Endothelial cell of umbilical vein (primary cell): ENCODE measurements around the gene SERPINB11. TPM values are rescaled to one million over a fixed set of nuclear protein-coding genes. Genes with fewer than 3 reads are reported as not detected.

ENCODE experiments used
- polyA plus RNA-seq, 4 experiments: library from polyadenylated mRNA; depleted of rRNA in 3 of 4; stranded (reverse) in 3 of 4; unstranded in 1 of 4; fragments of >200 nt; gene quantifications; 2 replicates each; pipeline versions ENCODE4 v1.2.1 to v1.2.3, GENCODE V29; 2011 to 2012; ENCODE audit warnings: missing spikeins in 1 of 4
- total RNA-seq: library from RNA; stranded (reverse); gene quantifications from 2 replicates; pipeline ENCODE4 v1.2.3, GENCODE V29; 2021

The SERPINB11 gene
- total and polyA plus RNA-seq, 2 donors (not counting 3 experiments of a cell fraction or from before 2014, with no cell fraction given): not detected

Other genes with a start within 250 kb of the SERPINB11 start
- gene SERPINB5, start 226.0 kb upstream of the SERPINB11 start, total RNA-seq: not detected in 2 replicates
- not detected in 2 replicates for gene SERPINB5, start 226.0 kb upstream of the SERPINB11 start, polyA plus RNA-seq
- gene SERPINB12, start 160.6 kb upstream of the SERPINB11 start, total RNA-seq: not detected in 2 replicates
- gene SERPINB12, start 160.6 kb upstream of the SERPINB11 start, polyA plus RNA-seq: not detected in 2 replicates
- gene SERPINB13, start 115.6 kb upstream of the SERPINB11 start, total RNA-seq: not detected in 2 replicates
- not detected in 2 replicates for gene SERPINB13, start 115.6 kb upstream of the SERPINB11 start, polyA plus RNA-seq
- gene SERPINB4, start 58.7 kb upstream of the SERPINB11 start, total RNA-seq: not detected in 2 replicates
- gene SERPINB4, start 58.7 kb upstream of the SERPINB11 start, polyA plus RNA-seq: not detected in 2 replicates
- gene SERPINB3, start 41.1 kb upstream of the SERPINB11 start, total RNA-seq: not detected in 2 replicates
- not detected in 2 replicates for gene SERPINB3, start 41.1 kb upstream of the SERPINB11 start, polyA plus RNA-seq
- gene SERPINB7, start 72.5 kb downstream of the SERPINB11 start, total RNA-seq: not detected in 2 replicates
- not detected in 2 replicates for gene SERPINB7, start 72.5 kb downstream of the SERPINB11 start, polyA plus RNA-seq
- 0.24 and 0.39 TPM in 2 replicates for gene SERPINB2, start 184.7 kb downstream of the SERPINB11 start, total RNA-seq
- gene SERPINB2, start 184.7 kb downstream of the SERPINB11 start, polyA plus RNA-seq: 2.0 and 2.5 TPM in 2 replicates
- not detected in 2 replicates for gene SERPINB10, start 205.0 kb downstream of the SERPINB11 start, total RNA-seq
- gene SERPINB10, start 205.0 kb downstream of the SERPINB11 start, polyA plus RNA-seq: not detected in 2 replicates
- gene HMSD, start 246.3 kb downstream of the SERPINB11 start, total RNA-seq: not detected in 2 replicates
- gene HMSD, start 246.3 kb downstream of the SERPINB11 start, polyA plus RNA-seq: 0.06 and 0.08 TPM in 2 replicates